ENCODE results near the gene CHMP1A. TPM values are rescaled to one million over a fixed set of nuclear protein-coding genes. Genes with fewer than 3 reads are reported as not detected.
A peak's percentile ranks its signal among the peaks of the same experiment; 100 is the strongest.

Gene CHMP1A
- total RNA-seq, 6 experiments from 2014 or later = 85.6 to 93.1 (median 87.2) TPM

DNA sequence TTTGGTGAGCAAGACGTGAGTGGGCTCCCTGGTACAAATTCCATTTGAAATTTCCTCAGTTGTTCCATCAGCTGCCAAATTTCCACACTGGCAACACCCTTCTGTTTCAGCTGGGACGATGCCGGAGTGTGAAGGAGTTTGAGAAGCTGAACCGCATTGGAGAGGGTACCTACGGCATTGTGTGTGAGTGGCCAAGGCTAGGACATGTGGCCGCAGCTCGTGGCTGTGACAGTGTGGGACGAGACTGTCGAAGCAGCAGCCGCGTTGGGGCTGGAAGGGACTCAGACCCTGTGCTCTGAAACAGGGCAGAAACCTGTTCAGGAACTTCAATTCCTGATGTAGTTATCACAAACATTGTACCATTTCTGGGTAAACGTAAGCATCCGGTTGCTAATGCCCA is 31.6 kb upstream of the CHMP1A start:
- DNase-seq = no peak
- Mint-ChIP-seq H3K4me3 (no peak overlapping the region), H3K9me3 (peaks cover 7% of the 10 kb centered on the region), H3K27ac (no peak overlapping the region), H3K27me3 (ENCODE audit: insufficient read depth) (peaks cover 8% of the 10 kb centered on the region), H3K36me3 (ENCODE audit: low read depth) (peaks cover 18% of the 10 kb centered on the region), H3K4me1 (ENCODE audit: low read depth) (peaks cover 7% of the 10 kb centered on the region)
- TF ChIP-seq, protein P1, sequence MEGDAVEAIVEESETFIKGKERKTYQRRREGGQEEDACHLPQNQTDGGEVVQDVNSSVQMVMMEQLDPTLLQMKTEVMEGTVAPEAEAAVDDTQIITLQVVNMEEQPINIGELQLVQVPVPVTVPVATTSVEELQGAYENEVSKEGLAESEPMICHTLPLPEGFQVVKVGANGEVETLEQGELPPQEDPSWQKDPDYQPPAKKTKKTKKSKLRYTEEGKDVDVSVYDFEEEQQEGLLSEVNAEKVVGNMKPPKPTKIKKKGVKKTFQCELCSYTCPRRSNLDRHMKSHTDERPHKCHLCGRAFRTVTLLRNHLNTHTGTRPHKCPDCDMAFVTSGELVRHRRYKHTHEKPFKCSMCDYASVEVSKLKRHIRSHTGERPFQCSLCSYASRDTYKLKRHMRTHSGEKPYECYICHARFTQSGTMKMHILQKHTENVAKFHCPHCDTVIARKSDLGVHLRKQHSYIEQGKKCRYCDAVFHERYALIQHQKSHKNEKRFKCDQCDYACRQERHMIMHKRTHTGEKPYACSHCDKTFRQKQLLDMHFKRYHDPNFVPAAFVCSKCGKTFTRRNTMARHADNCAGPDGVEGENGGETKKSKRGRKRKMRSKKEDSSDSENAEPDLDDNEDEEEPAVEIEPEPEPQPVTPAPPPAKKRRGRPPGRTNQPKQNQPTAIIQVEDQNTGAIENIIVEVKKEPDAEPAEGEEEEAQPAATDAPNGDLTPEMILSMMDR (IDR thresholded peaks at IDR 0.05) = no peak

DNA sequence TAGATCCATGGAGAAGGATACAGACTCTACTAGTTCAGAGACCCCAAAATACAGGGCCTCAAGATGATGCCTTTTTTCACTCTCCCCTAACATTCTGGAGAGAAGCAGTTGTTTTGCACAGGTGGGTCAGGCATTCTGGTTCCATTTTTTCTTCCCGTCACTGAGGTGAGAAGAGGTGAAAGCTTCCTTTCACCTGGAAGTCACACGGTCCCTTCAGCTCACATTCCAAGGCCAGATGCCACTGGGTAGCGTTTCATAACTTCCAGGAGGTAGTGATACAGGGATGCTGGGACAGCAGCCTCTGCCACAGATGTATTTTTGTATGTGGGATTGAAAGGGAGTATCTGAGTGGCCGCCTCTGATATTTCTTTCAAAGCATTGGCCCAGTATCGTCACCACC is 30.9 kb upstream of the CHMP1A start:
- Mint-ChIP-seq H3K27ac (peak overlapping the region; percentile 98; the same call in 1 of the 2 replicates), H3K27me3 (ENCODE audit: insufficient read depth) (peaks cover 8% of the 10 kb centered on the region), H3K9me3 (peaks cover 7% of the 10 kb centered on the region), H3K4me3 (peak overlapping the region; percentile 93; the same call in 1 of the 2 replicates), H3K36me3 (ENCODE audit: low read depth) (peaks cover 18% of the 10 kb centered on the region), H3K4me1 (ENCODE audit: low read depth) (peaks cover 7% of the 10 kb centered on the region)
- TF ChIP-seq, protein P1 (IDR thresholded peaks at IDR 0.05) = no peak
- DNase-seq = no peak

DNA sequence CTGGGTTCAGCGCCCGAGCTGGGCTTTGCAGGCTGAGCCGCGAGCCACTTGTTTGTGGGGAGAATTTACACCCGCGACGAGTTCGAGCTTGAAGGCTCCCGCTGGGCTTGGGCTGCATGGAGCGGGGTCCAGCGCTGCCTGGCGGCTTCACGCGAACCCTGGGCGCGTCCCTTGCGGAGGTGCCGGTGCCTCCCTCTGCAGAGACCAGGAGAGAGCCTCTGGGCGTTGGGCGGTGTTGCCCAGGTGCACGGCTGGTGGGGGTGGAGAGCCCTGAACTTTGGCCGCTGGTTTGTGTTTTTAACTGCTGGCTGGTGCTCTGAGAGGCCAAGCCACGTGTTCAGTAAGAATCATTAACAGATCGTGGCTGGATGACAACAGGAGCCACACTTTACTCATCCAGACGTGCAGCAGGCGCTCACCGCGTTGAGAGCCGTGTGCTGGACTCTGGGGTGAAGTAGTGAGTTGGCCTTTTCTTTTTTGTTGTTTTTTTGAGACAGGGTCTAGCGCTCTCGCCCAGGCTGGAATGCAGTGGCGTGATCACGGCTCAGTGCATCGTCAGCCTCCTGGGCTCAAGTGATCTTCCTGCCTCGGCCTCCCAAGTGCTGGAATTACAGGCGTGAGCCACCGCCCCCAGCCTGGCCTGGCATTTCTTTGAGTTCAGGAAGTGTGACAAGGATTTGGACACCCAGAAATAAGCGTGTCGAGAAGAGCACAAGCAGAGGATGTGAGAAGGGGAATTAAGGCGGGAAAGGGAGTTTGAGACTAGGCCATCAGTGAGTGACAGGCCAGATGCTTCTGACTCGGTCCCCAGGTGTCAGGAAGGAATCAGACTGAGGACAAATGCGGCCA is 29.8 kb upstream of the CHMP1A start:
- Mint-ChIP-seq H3K9me3 (peaks cover 7% of the 10 kb centered on the region), H3K4me1 (ENCODE audit: low read depth) (peaks cover 7% of the 10 kb centered on the region), H3K27me3 (ENCODE audit: insufficient read depth) (peaks cover 8% of the 10 kb centered on the region), H3K27ac (peak overlapping the region; percentile 98), H3K36me3 (ENCODE audit: low read depth) (peaks cover 22% of the 10 kb centered on the region), H3K4me3 (peak overlapping the region; percentile 93)
- TF ChIP-seq, protein P1 (IDR thresholded peaks at IDR 0.05) = no peak
- DNase-seq = peak; percentile 33

DNA sequence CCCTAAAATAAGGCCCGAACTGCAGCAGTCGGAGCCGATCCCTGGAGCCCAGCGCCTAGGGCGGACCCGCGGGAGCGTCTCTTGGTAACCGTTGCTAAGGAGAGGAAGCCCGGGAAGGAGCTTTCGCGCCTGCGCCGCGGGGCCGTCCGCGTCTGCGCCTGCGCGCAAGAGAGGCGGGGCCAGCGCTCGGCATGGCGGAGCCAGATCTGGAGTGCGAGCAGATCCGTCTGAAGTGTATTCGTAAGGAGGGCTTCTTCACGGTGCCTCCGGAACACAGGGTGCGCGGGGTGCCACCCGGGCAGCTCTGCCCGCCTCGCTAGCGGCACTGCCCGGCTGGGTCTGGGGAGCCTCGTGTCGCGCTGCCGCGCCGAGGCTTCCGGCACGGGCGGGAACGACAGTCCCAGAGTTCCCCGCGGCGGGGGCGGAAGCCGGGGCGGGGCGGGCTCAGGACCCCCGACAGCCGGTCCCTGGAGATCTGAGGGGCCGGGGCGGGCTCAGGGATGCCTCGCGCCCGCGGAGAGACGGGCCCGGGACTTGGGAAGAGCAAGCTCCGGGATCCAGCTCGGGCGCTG is 29.1 kb upstream of the CHMP1A start, which contains the start of gene CDK10:
CDK10 (plus strand) TSS at position 170 of the 572 bp plus-strand sequence; CDS start at position 192, 22 bp downstream.
- peak within 1 kb of the TSS; percentile 93 for H3K4me3 Mint-ChIP-seq

DNA sequence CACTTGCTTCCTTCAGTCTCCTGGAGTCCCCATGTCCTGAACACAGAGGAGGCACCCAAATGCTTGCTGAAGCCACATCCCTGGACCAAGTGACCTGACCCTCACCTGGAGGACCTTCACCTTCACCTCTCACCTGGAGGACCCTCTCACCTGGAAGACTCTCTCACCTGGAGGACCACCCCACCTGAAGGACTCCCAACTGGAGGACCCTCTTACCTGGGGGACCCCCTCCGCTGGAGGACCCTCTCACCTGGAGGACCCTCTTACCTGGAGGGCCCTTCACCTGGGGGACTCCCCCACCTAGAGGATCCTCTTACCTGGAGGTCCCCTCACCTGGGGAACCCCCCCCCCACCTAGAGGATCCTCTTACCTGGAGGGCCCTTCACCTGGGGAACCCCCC is 28.4 kb upstream of the CHMP1A start:
- TF ChIP-seq, protein P1 (IDR thresholded peaks at IDR 0.05) = no peak
- H3K36me3 Mint-ChIP-seq (ENCODE audit: low read depth) = peaks cover 27% of the 10 kb centered on the region
- H3K9me3 Mint-ChIP-seq = peaks cover 7% of the 10 kb centered on the region
- H3K27me3 Mint-ChIP-seq (ENCODE audit: insufficient read depth) = peaks cover 8% of the 10 kb centered on the region
- H3K4me1 Mint-ChIP-seq (ENCODE audit: low read depth) = peaks cover 7% of the 10 kb centered on the region
- peak overlapping the region; percentile 63; the same call in 1 of the 2 replicates for H3K27ac Mint-ChIP-seq
- no peak for DNase-seq
- peak overlapping the region; percentile 67; the same call in 1 of the 2 replicates for H3K4me3 Mint-ChIP-seq

More for the DNA sequence above, 29.1 kb upstream of the CHMP1A start, which contains the start of gene CDK10:
- Mint-ChIP-seq H3K9me3 (peaks cover 7% of the 10 kb centered on the region), H3K27ac (peak within 1 kb of the TSS; percentile 98), H3K4me1 (ENCODE audit: low read depth) (peaks cover 7% of the 10 kb centered on the region), H3K27me3 (ENCODE audit: insufficient read depth) (peaks cover 8% of the 10 kb centered on the region), H3K36me3 (ENCODE audit: low read depth) (peaks cover 27% of the 10 kb centered on the region)
- DNase-seq = peak; percentile 84
- TF ChIP-seq, protein P1 (IDR thresholded peaks at IDR 0.05) = no peak
